Measurements from ENCODE around the gene PLBD2.

PLBD2 gene

GRCh38 chr12:113373440-113373839 lies 15.1 kb downstream of the PLBD2 start:
- no peak overlapping the region for H3K4me3 ChIP-seq (ENCODE audit: low read depth in 1 of 2, low read length in 2 of 2)

GRCh38 chr12:113373969-113374368 lies 15.6 kb downstream of the PLBD2 start:
- Histone ChIP-seq H3K27ac (ENCODE audit: low read length) (no peak overlapping the region), H3K27me3 (ENCODE audit: low read depth, low read length) (no peaks in the 10 kb centered on the region), H3K36me3 (ENCODE audit: control insufficient read depth in 1 of 2, insufficient read depth in 2 of 2, low read length in 2 of 2) (peaks cover 17 to 55% of the 10 kb centered on the region in 2 donors), H3K9me3 (ENCODE audit: control insufficient read depth in 1 of 2, low read length in 2 of 2) (no peaks in the 10 kb centered on the region), H3K4me1 (ENCODE audit: control insufficient read depth in 1 of 2, insufficient read depth in 2 of 2, low read length in 2 of 2) (no peaks in the 10 kb centered on the region), H3K4me3 (ENCODE audit: low read depth in 1 of 2, low read length in 2 of 2) (no peak overlapping the region)

More at GRCh38 chr12:113373440-113373839, 15.1 kb downstream of the PLBD2 start:
- Histone ChIP-seq H3K9me3 (ENCODE audit: control insufficient read depth in 1 of 2, low read length in 2 of 2) (no peaks in the 10 kb centered on the region), H3K4me1 (ENCODE audit: control insufficient read depth in 1 of 2, insufficient read depth in 2 of 2, low read length in 2 of 2) (no peaks in the 10 kb centered on the region), H3K27ac (ENCODE audit: low read length) (no peak overlapping the region), H3K36me3 (ENCODE audit: control insufficient read depth in 1 of 2, insufficient read depth in 2 of 2, low read length in 2 of 2) (peaks cover 17 to 57% of the 10 kb centered on the region in 2 donors), H3K27me3 (ENCODE audit: low read depth, low read length) (no peaks in the 10 kb centered on the region)

GRCh38 chr12:113374823-113375428 lies 16.5 kb downstream of the PLBD2 start:
- Histone ChIP-seq H3K27ac (ENCODE audit: low read length) (no peak overlapping the region), H3K36me3 (ENCODE audit: control insufficient read depth in 1 of 2, insufficient read depth in 2 of 2, low read length in 2 of 2) (peaks cover 20 to 55% of the 10 kb centered on the region in 2 donors), H3K27me3 (ENCODE audit: low read depth, low read length) (no peaks in the 10 kb centered on the region), H3K4me3 (ENCODE audit: low read depth in 1 of 2, low read length in 2 of 2) (no peak overlapping the region), H3K9me3 (ENCODE audit: control insufficient read depth in 1 of 2, low read length in 2 of 2) (no peaks in the 10 kb centered on the region), H3K4me1 (ENCODE audit: control insufficient read depth in 1 of 2, insufficient read depth in 2 of 2, low read length in 2 of 2) (no peaks in the 10 kb centered on the region)

- no peaks in the 10 kb centered on the region for H3K4me1 ChIP-seq (ENCODE audit: control insufficient read depth in 1 of 2, insufficient read depth in 2 of 2, low read length in 2 of 2)
- no peaks in the 10 kb centered on the region for H3K27me3 ChIP-seq (ENCODE audit: low read depth, low read length)
- no peak overlapping the region for H3K4me3 ChIP-seq (ENCODE audit: low read depth in 1 of 2, low read length in 2 of 2)
- no peak overlapping the region for H3K27ac ChIP-seq (ENCODE audit: low read length)
- H3K36me3 ChIP-seq (ENCODE audit: control insufficient read depth in 1 of 2, insufficient read depth in 2 of 2, low read length in 2 of 2) = peaks cover 16 to 47% of the 10 kb centered on the region in 2 donors
- H3K9me3 ChIP-seq (ENCODE audit: control insufficient read depth in 1 of 2, low read length in 2 of 2) = no peaks in the 10 kb centered on the region
These were observed 19.9 kb downstream of the PLBD2 start for GRCh38 chr12:113378291-113378690.

GRCh38 chr12:113381220-113381619 lies 22.8 kb downstream of the PLBD2 start:
- H3K4me1 ChIP-seq (ENCODE audit: control insufficient read depth in 1 of 2, insufficient read depth in 2 of 2, low read length in 2 of 2) = no peaks in the 10 kb centered on the region
- no peaks in the 10 kb centered on the region for H3K9me3 ChIP-seq (ENCODE audit: control insufficient read depth in 1 of 2, low read length in 2 of 2)
- no peaks in the 10 kb centered on the region for H3K27me3 ChIP-seq (ENCODE audit: low read depth, low read length)
- no peak overlapping the region for H3K27ac ChIP-seq (ENCODE audit: low read length)
- peaks cover 8 to 44% of the 10 kb centered on the region in 2 donors for H3K36me3 ChIP-seq (ENCODE audit: control insufficient read depth in 1 of 2, insufficient read depth in 2 of 2, low read length in 2 of 2)
- no peak overlapping the region for H3K4me3 ChIP-seq (ENCODE audit: low read depth in 1 of 2, low read length in 2 of 2)

GRCh38 chr12:113382206-113382605 lies 23.8 kb downstream of the PLBD2 start:
- H3K9me3 ChIP-seq (ENCODE audit: control insufficient read depth in 1 of 2, low read length in 2 of 2) = no peaks in the 10 kb centered on the region
- peaks cover 9 to 52% of the 10 kb centered on the region in 2 donors for H3K36me3 ChIP-seq (ENCODE audit: control insufficient read depth in 1 of 2, insufficient read depth in 2 of 2, low read length in 2 of 2)
- no peak overlapping the region for H3K4me3 ChIP-seq (ENCODE audit: low read depth in 1 of 2, low read length in 2 of 2)
- H3K4me1 ChIP-seq (ENCODE audit: control insufficient read depth in 1 of 2, insufficient read depth in 2 of 2, low read length in 2 of 2) = no peaks in the 10 kb centered on the region
- H3K27ac ChIP-seq (ENCODE audit: low read length) = no peak overlapping the region
- no peaks in the 10 kb centered on the region for H3K27me3 ChIP-seq (ENCODE audit: low read depth, low read length)

- Histone ChIP-seq H3K36me3 (ENCODE audit: control insufficient read depth in 1 of 2, insufficient read depth in 2 of 2, low read length in 2 of 2) (peaks cover 10 to 63% of the 10 kb centered on the region in 2 donors), H3K4me3 (ENCODE audit: low read depth in 1 of 2, low read length in 2 of 2) (no peak overlapping the region), H3K27ac (ENCODE audit: low read length) (no peak overlapping the region), H3K27me3 (ENCODE audit: low read depth, low read length) (no peaks in the 10 kb centered on the region), H3K9me3 (ENCODE audit: control insufficient read depth in 1 of 2, low read length in 2 of 2) (no peaks in the 10 kb centered on the region), H3K4me1 (ENCODE audit: control insufficient read depth in 1 of 2, insufficient read depth in 2 of 2, low read length in 2 of 2) (no peaks in the 10 kb centered on the region)
These were observed 26.4 kb downstream of the PLBD2 start for GRCh38 chr12:113384778-113385177.

- H3K4me3 ChIP-seq (ENCODE audit: low read depth in 1 of 2, low read length in 2 of 2) = no peak overlapping the region
- H3K9me3 ChIP-seq (ENCODE audit: control insufficient read depth in 1 of 2, low read length in 2 of 2) = no peaks in the 10 kb centered on the region
- H3K27me3 ChIP-seq (ENCODE audit: low read depth, low read length) = no peaks in the 10 kb centered on the region
- no peak overlapping the region for H3K27ac ChIP-seq (ENCODE audit: low read length)
- peaks cover 10 to 69% of the 10 kb centered on the region in 2 donors for H3K36me3 ChIP-seq (ENCODE audit: control insufficient read depth in 1 of 2, insufficient read depth in 2 of 2, low read length in 2 of 2)
- no peaks in the 10 kb centered on the region for H3K4me1 ChIP-seq (ENCODE audit: control insufficient read depth in 1 of 2, insufficient read depth in 2 of 2, low read length in 2 of 2)
These were observed 27.0 kb downstream of the PLBD2 start for GRCh38 chr12:113385282-113385882.

GRCh38 chr12:113386866-113387566 lies 28.6 kb downstream of the PLBD2 start:
- H3K4me3 ChIP-seq (ENCODE audit: low read depth in 1 of 2, low read length in 2 of 2) = no peak overlapping the region
- H3K27ac ChIP-seq (ENCODE audit: low read length) = no peak overlapping the region
- H3K4me1 ChIP-seq (ENCODE audit: control insufficient read depth in 1 of 2, insufficient read depth in 2 of 2, low read length in 2 of 2) = no peaks in the 10 kb centered on the region
- H3K36me3 ChIP-seq (ENCODE audit: control insufficient read depth in 1 of 2, insufficient read depth in 2 of 2, low read length in 2 of 2) = peaks cover 4 to 67% of the 10 kb centered on the region in 2 donors
- H3K9me3 ChIP-seq (ENCODE audit: control insufficient read depth in 1 of 2, low read length in 2 of 2) = no peaks in the 10 kb centered on the region
- no peaks in the 10 kb centered on the region for H3K27me3 ChIP-seq (ENCODE audit: low read depth, low read length)

GRCh38 chr12:113387631-113388030 lies 29.2 kb downstream of the PLBD2 start:
- H3K4me3 ChIP-seq (ENCODE audit: low read depth in 1 of 2, low read length in 2 of 2) = no peak overlapping the region
- no peaks in the 10 kb centered on the region for H3K9me3 ChIP-seq (ENCODE audit: control insufficient read depth in 1 of 2, low read length in 2 of 2)
- H3K4me1 ChIP-seq (ENCODE audit: control insufficient read depth in 1 of 2, insufficient read depth in 2 of 2, low read length in 2 of 2) = no peaks in the 10 kb centered on the region
- H3K27me3 ChIP-seq (ENCODE audit: low read depth, low read length) = no peaks in the 10 kb centered on the region
- no peak overlapping the region for H3K27ac ChIP-seq (ENCODE audit: low read length)
- H3K36me3 ChIP-seq (ENCODE audit: control insufficient read depth in 1 of 2, insufficient read depth in 2 of 2, low read length in 2 of 2) = peaks cover 4 to 67% of the 10 kb centered on the region in 2 donors

- H3K9me3 ChIP-seq (ENCODE audit: control insufficient read depth in 1 of 2, low read length in 2 of 2) = no peaks in the 10 kb centered on the region
- no peak overlapping the region for H3K4me3 ChIP-seq (ENCODE audit: low read depth in 1 of 2, low read length in 2 of 2)
- no peaks in the 10 kb centered on the region for H3K4me1 ChIP-seq (ENCODE audit: control insufficient read depth in 1 of 2, insufficient read depth in 2 of 2, low read length in 2 of 2)
- H3K27me3 ChIP-seq (ENCODE audit: low read depth, low read length) = no peaks in the 10 kb centered on the region
- H3K36me3 ChIP-seq (ENCODE audit: control insufficient read depth in 1 of 2, insufficient read depth in 2 of 2, low read length in 2 of 2) = peaks cover 4 to 67% of the 10 kb centered on the region in 2 donors
- H3K27ac ChIP-seq (ENCODE audit: low read length) = no peak overlapping the region
These were observed 30.0 kb downstream of the PLBD2 start for GRCh38 chr12:113388351-113388750.

Data from muscle layer of duodenum (tissue), 2 donors.